VCaP (cell line): Measurements from ENCODE around the gene VIM.

Experiments
- H3K27ac ChIP-seq: fragments of 450-650 bp; 2 replicates; pipeline ENCODE4 v1.5.1; 2017
- TF ChIP-seq, protein P1 (sequence below): fragments of 450-650 bp; conservative IDR thresholded peaks from 2 replicates; pipeline ENCODE4 v1.5.1; 2017; ENCODE audit warnings: mild to moderate bottlenecking, moderate library complexity

Gene VIM

DNA sequence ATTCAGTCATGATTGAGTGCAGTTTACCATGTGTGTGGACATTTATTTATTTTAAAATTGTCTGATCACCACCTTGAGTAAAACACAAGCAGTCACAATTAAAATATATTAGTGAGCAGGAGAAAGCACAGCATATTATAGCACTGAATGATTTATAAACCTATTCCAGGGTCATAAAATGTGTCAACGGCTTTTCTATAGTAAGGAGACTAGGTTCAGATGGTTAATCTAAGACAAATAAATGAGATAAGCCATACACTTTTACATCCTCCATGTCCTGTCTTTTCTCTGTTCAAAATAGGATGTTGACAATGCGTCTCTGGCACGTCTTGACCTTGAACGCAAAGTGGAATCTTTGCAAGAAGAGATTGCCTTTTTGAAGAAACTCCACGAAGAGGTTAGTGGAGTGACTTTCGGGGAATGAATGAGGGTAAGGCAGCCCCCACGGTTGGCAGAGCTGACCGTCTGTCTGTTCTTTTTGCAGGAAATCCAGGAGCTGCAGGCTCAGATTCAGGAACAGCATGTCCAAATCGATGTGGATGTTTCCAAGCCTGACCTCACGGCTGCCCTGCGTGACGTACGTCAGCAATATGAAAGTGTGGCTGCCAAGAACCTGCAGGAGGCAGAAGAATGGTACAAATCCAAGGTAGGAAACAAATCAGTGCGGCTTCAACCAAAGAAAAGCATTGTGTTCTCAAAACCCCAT is 5.4 kb downstream of the VIM start:
- TF ChIP-seq, protein P1, sequence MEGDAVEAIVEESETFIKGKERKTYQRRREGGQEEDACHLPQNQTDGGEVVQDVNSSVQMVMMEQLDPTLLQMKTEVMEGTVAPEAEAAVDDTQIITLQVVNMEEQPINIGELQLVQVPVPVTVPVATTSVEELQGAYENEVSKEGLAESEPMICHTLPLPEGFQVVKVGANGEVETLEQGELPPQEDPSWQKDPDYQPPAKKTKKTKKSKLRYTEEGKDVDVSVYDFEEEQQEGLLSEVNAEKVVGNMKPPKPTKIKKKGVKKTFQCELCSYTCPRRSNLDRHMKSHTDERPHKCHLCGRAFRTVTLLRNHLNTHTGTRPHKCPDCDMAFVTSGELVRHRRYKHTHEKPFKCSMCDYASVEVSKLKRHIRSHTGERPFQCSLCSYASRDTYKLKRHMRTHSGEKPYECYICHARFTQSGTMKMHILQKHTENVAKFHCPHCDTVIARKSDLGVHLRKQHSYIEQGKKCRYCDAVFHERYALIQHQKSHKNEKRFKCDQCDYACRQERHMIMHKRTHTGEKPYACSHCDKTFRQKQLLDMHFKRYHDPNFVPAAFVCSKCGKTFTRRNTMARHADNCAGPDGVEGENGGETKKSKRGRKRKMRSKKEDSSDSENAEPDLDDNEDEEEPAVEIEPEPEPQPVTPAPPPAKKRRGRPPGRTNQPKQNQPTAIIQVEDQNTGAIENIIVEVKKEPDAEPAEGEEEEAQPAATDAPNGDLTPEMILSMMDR = no peak
- H3K27ac ChIP-seq = no peak overlapping the region

DNA sequence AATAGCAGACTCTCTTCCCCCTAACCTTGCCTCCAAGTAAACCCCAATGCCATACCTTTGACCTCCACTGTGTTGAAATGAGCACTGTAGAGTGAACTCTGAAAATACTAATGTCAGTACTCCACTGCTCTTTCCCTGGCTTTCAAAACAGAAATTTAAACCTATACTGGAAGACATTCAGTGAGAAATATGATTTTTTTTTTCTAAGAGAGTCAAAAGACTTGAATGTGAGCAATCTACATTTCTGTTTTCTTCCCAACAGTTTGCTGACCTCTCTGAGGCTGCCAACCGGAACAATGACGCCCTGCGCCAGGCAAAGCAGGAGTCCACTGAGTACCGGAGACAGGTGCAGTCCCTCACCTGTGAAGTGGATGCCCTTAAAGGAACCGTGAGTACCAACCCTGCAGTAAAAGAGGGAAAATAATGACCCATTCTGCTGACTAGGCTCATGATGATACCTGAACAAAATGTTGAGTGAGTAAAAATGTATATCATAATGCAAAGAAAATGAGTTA is 6.4 kb downstream of the VIM start:
- no peak overlapping the region for H3K27ac ChIP-seq
- TF ChIP-seq, protein P1 = no peak

DNA sequence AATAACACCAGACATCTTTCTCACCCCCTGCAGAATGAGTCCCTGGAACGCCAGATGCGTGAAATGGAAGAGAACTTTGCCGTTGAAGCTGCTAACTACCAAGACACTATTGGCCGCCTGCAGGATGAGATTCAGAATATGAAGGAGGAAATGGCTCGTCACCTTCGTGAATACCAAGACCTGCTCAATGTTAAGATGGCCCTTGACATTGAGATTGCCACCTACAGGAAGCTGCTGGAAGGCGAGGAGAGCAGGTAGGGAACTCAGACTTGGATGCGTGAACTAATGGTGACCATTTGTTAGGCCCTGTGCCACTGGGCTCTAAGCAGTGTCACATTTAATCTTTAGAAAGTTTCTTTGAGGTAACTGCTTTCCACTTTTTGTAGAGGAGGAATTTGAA is 7.1 kb downstream of the VIM start:
- TF ChIP-seq, protein P1 = no peak
- H3K27ac ChIP-seq = no peak overlapping the region

DNA sequence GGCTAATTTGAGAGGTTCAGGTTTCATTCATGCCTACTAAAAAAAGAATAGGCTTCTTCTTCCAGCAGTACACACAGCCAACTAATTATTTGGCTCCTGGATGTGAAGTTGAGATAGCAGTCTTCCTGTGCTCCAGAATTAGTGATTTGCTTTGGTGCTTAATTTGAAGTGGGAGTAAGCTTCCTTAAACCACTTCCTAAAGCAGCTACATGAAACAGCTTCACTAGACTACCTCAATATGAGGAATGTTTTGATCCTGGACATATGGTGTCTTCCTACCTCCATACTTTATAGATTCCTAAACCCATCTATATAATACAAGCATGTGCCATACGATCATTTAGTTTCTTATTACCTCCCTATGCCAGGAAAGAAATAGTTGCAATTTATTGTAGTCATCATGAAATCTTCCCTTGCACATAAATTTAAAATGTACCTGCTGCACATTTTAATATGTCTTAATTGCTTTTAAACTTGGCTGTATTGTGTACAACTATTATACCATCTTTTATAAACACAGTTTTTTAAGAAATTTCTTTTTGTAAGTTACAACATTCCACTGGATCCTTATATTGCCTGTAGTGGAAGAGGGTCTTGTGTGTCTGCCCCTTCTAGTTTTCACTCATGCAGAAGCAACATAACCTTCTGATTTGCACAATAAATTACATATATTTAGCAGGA is 8.6 kb downstream of the VIM start:
- no peak overlapping the region for H3K27ac ChIP-seq
- TF ChIP-seq, protein P1 = no peak

DNA sequence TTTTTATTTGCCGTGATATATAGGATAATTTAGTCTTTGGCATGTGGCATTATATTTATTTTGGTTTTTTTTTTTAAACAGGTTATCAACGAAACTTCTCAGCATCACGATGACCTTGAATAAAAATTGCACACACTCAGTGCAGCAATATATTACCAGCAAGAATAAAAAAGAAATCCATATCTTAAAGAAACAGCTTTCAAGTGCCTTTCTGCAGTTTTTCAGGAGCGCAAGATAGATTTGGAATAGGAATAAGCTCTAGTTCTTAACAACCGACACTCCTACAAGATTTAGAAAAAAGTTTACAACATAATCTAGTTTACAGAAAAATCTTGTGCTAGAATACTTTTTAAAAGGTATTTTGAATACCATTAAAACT is 9.1 kb downstream of the VIM start:
- H3K27ac ChIP-seq = no peak overlapping the region
- TF ChIP-seq, protein P1 = no peak

DNA sequence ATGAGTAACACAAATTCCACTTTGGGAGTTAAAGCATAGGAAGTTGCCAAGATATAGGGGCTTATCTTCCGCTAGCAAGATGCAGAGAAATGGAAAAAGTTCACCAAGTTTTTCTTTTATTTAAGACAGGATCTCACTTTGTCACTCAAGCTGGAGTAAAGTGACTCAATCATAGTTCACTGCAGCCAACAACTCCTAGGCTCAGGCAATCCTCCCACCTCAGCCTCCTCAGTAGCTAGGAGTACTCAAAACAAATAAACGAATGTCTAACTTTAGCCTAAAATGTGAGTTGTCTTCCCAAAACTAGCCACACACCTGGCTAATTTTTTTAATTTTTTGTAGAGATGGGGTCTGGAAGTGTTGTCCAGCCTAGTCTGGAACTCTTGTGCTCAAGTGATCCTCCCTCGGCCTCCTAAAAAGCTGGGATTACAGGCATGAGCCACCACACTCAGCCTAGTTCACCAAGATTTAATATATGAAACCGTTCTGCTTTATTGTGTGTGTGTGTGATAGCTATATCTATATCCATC is 9.9 kb downstream of the VIM start:
- TF ChIP-seq, protein P1 = no peak
- H3K27ac ChIP-seq = no peak overlapping the region

DNA sequence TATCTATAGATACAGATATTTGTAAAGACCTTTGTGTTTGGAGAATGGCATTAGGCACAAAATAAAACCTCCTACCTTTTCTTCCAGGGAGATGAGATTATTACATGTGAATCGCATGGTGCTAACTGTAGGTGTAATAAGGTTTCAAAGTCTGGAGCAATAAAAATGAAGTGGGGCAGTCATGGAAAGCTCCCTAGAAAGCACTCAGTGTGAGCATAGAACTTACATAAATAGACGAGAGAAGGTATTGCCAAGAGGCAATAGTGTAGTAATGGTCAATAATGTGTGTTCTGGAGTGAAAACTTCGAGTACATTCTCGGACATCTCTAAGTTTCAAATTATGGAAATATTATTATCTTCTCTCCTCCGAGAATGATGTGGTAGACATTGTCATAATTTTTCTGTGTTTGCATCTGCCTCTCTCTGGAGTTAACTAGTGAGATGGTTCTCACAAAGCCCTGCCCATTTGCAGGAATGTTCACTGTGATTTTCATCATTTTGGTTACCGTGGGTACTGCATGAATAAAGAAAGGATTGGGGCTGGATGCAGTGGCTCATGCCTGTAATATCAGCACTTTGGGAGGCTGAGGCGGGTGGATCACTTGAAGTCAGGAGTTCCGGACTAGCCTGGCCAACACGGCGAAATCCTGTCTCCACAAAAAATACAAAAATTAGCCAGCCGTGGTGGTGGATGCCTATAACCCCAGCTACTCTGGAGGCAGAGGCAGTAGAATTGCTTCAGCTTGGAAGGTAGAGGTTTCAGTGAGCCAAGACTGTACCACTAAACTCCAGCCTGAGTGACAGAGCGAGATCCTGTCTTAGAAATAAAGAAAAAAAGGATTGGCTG is 10.6 kb downstream of the VIM start:
- no peak overlapping the region for H3K27ac ChIP-seq
- TF ChIP-seq, protein P1 = no peak
